H9 (cell line): ENCODE measurements around the gene IGLL1. TPM values are rescaled to one million over a fixed set of nuclear protein-coding genes. Genes with fewer than 3 reads are reported as not detected.

Source experiments
- DNase-seq: peaks from one replicate; pipeline ENCODE4 v3.0.0-alpha.2; 2017
- H2AFZ ChIP-seq: one replicate; pipeline ENCODE4 v1.6.1; 2013; ENCODE audit warnings: mild to moderate bottlenecking, low read length, control low read depth, moderate library complexity
- H2AK5ac ChIP-seq: 2 replicates; pipeline ENCODE4 v1.6.1; 2013; ENCODE audit warnings: low read length, control low read depth, mixed read lengths; ENCODE audit not compliant: insufficient read length
- H2BK120ac ChIP-seq: one replicate; pipeline ENCODE4 v1.6.1; 2013; ENCODE audit warnings: low read depth, mild to moderate bottlenecking, low read length, control low read depth, inconsistent platforms; ENCODE audit not compliant: poor library complexity, severe bottlenecking
- H2BK12ac ChIP-seq: 2 replicates; pipeline ENCODE4 v1.6.1; 2013; ENCODE audit warnings: low read length, control low read depth, mixed read lengths, low read depth; ENCODE audit not compliant: insufficient read length
- H2BK15ac ChIP-seq: 2 replicates; pipeline ENCODE4 v1.6.1; 2013; ENCODE audit warnings: low read depth, low read length, control low read depth
- H2BK20ac ChIP-seq: one replicate; pipeline ENCODE4 v1.6.1; 2013; ENCODE audit warnings: low read depth, mild to moderate bottlenecking, low read length, control low read depth, inconsistent platforms; ENCODE audit not compliant: poor library complexity, severe bottlenecking
- H2BK5ac ChIP-seq: 2 replicates; pipeline ENCODE4 v1.6.1; 2013; ENCODE audit warnings: low read length, control low read depth, mixed read lengths; ENCODE audit not compliant: insufficient read length
- H3K14ac ChIP-seq: 2 replicates; pipeline ENCODE4 v1.6.1; 2013; ENCODE audit warnings: low read length, control low read depth; ENCODE audit not compliant: insufficient read depth
- H3K18ac ChIP-seq: 2 replicates; pipeline ENCODE4 v1.6.1; 2013; ENCODE audit warnings: low read depth, mild to moderate bottlenecking, mixed read lengths, low read length, control low read depth; ENCODE audit not compliant: insufficient read length
- H3K23ac ChIP-seq: 2 replicates; pipeline ENCODE4 v1.6.1; 2013; ENCODE audit warnings: low read length, control low read depth, mixed read lengths, low read depth; ENCODE audit not compliant: insufficient read length
- H3K23me2 ChIP-seq: 2 replicates; pipeline ENCODE4 v1.6.1; 2013; ENCODE audit warnings: low read depth, mild to moderate bottlenecking, mixed read lengths, low read length, control low read depth; ENCODE audit not compliant: insufficient read length, poor library complexity, severe bottlenecking
- H3K27ac ChIP-seq: 2 replicates; pipeline ENCODE4 v1.5.1; 2013; ENCODE audit warnings: low read length, control low read depth, mixed read lengths, low read depth; ENCODE audit not compliant: insufficient read length
- H3K27me3 ChIP-seq: 2 replicates; pipeline ENCODE4 v1.6.1; 2013; ENCODE audit warnings: low read length, control low read depth, inconsistent platforms; ENCODE audit not compliant: insufficient read depth
- H3K4ac ChIP-seq: 2 replicates; pipeline ENCODE4 v1.6.1; 2013; ENCODE audit warnings: low read depth, mild to moderate bottlenecking, control low read depth, inconsistent platforms, low read length, moderate library complexity
- H3K4me1 ChIP-seq: 2 replicates; pipeline ENCODE4 v1.6.1; 2013; ENCODE audit warnings: low read length, control low read depth, inconsistent platforms; ENCODE audit not compliant: insufficient read depth
- H3K4me2 ChIP-seq: 2 replicates; pipeline ENCODE4 v1.6.1; 2013; ENCODE audit warnings: low read length, control low read depth, mixed read lengths; ENCODE audit not compliant: insufficient read length, insufficient read depth
- H3K56ac ChIP-seq: 2 replicates; pipeline ENCODE4 v1.6.1; 2013; ENCODE audit warnings: low read depth, mild to moderate bottlenecking, mixed read lengths, low read length, control low read depth; ENCODE audit not compliant: insufficient read length
- H3K79me1 ChIP-seq: 2 replicates; pipeline ENCODE4 v1.6.1; 2013; ENCODE audit warnings: low read depth, mild to moderate bottlenecking, moderate library complexity, low read length, control low read depth, inconsistent platforms; ENCODE audit not compliant: insufficient read depth, poor library complexity, severe bottlenecking
- H3K79me2 ChIP-seq: 2 replicates; pipeline ENCODE4 v1.6.1; 2013; ENCODE audit warnings: low read length, control low read depth, inconsistent platforms; ENCODE audit not compliant: insufficient read depth
- H3K9ac ChIP-seq: 2 replicates; pipeline ENCODE4 v1.6.1; 2013; ENCODE audit warnings: low read length, control low read depth, mixed read lengths; ENCODE audit not compliant: insufficient read length; ENCODE audit errors: extremely low read depth
- H3K9me3 ChIP-seq: one replicate; pipeline ENCODE4 v1.6.1; 2013; ENCODE audit warnings: low read depth, low read length, inconsistent platforms; ENCODE audit not compliant: control insufficient read depth
- H3T11ph ChIP-seq: one replicate; pipeline ENCODE4 v1.6.1; 2013; ENCODE audit warnings: mild to moderate bottlenecking, low read length, control low read depth, inconsistent platforms
- H4K20me1 ChIP-seq: one replicate; pipeline ENCODE4 v1.6.1; 2013; ENCODE audit not compliant: control insufficient read depth, insufficient read length, insufficient read depth
- H4K5ac ChIP-seq: 2 replicates; pipeline ENCODE4 v1.6.1; 2013; ENCODE audit warnings: low read depth, mild to moderate bottlenecking, mixed read lengths, low read length, control low read depth; ENCODE audit not compliant: insufficient read length
- H4K8ac ChIP-seq: replicated peaks from 2 replicates; pipeline ENCODE4 v1.6.1; 2013; ENCODE audit warnings: low read length, control low read depth, mixed read lengths, low read depth; ENCODE audit not compliant: insufficient read length
- H4K91ac ChIP-seq: 2 replicates; pipeline ENCODE4 v1.6.1; 2013; ENCODE audit warnings: low read depth, mild to moderate bottlenecking, moderate library complexity, mixed read lengths, low read length, control low read depth; ENCODE audit not compliant: insufficient read length
- H3K27ac Mint-ChIP-seq, 3 experiments: 2 replicates in 2 of 3; 3 replicates in 1 of 3; pipeline ENCODE4 v1.8.0; 2020 to 2021; ENCODE audit warnings: mixed read lengths in 3 of 3, mild to moderate bottlenecking in 1 of 3, moderate library complexity in 1 of 3
- H3K27me3 Mint-ChIP-seq: 2 replicates; pipeline ENCODE4 v1.8.0; 2021; ENCODE audit warnings: low read depth, mild to moderate bottlenecking, moderate library complexity, mixed read lengths
- H3K36me3 Mint-ChIP-seq, 3 experiments: 2 replicates in 2 of 3; 3 replicates in 1 of 3; pipeline ENCODE4 v1.8.0; 2020 to 2021; ENCODE audit warnings: low read depth in 3 of 3, mixed read lengths in 3 of 3; ENCODE audit not compliant: insufficient read depth in 1 of 3
- H3K4me1 Mint-ChIP-seq, 2 experiments: 2 replicates each; pipeline ENCODE4 v1.8.0; 2020; ENCODE audit warnings: mixed read lengths in 2 of 2
- H3K4me3 Mint-ChIP-seq, 2 experiments: 2 replicates in 1 of 2; 3 replicates in 1 of 2; pipeline ENCODE4 v1.8.0; 2020 to 2021; ENCODE audit warnings: mild to moderate bottlenecking in 2 of 2, mixed read lengths in 2 of 2, moderate library complexity in 1 of 2
- H3K9me3 Mint-ChIP-seq, 2 experiments: 2 replicates in 1 of 2; 3 replicates in 1 of 2; pipeline ENCODE4 v1.8.0; 2020; ENCODE audit warnings: mild to moderate bottlenecking in 2 of 2, mixed read lengths in 2 of 2, moderate library complexity in 1 of 2
- CTCF ChIP-seq: fragments of 200-600 bp; sonication (generic); conservative IDR thresholded peaks from 3 replicates; pipeline ENCODE4 v1.8.0; 2021; ENCODE audit warnings: antibody characterized with exemption, mild to moderate bottlenecking
- WGBS: extraction: QIAGEN DNeasy Blood & Tissue Kit; methylation state at CpG from one replicate; pipeline ENCODE4 v1.1.7; 2013; ENCODE audit warnings: missing lambda C conversion rate, low lambda C conversion rate, mixed read lengths; ENCODE audit not compliant: insufficient read length; ENCODE audit errors: extremely low coverage; 5-methylcytosine and 5-hydroxymethylcytosine counted together
- total RNA-seq: library from RNA; stranded (reverse); gene quantifications from 2 replicates; pipeline ENCODE4 v1.2.1, GENCODE V29; 2021

Gene IGLL1
- total RNA-seq, 1 experiment from 2014 or later: not detected

DNA sequence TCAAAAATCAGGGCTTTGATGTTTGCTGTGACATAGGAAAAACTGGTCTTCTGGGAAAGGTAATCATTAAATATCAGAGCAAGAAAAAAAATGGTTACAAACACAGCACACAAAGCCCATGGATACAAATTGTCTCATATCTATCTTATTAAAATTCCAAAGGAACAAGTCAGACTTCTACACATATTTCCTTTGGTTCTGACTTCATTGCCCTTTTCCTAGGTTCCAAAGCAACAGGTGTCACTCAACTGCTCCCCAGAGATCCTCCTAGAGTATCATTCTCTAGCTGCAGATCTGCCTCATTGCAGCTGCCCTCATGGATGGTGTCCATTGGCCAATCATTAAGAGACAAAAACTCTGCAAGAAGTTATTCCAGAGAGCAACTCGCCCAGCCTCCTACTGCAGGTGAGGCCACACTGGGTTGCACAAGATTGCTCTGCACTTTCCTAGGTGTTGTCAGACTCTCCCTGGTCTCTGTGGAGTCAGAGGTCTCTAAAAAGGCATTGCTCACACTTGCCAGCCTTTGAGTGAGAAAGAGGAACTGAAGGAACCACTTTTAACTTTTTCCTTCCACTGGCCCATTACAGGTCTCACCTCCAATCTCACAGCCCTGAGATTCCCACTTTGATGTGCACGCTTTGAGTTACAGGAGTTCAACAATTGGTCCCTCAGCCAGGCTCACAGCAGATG, 46.3 kb upstream of the IGLL1 start:
- no CpG with 5 or more reads among the region's 2 CpGs for whole genome bisulfite sequencing
- no peak overlapping the region for H3K23ac ChIP-seq
- no peaks in the 10 kb centered on the region for H3K79me2 ChIP-seq
- no peak overlapping the region for H4K8ac ChIP-seq
- no peak overlapping the region for H2BK15ac ChIP-seq
- no peak overlapping the region for H2BK5ac ChIP-seq
- no peak overlapping the region for H3K27ac ChIP-seq
- Mint-ChIP-seq H3K27ac (no peak overlapping the region), H3K36me3 (no peaks in the 10 kb centered on the region), H3K9me3 (no peaks in the 10 kb centered on the region), H3K27me3 (peaks cover 74% of the 10 kb centered on the region), H3K4me1 (peaks cover 6 to 10% of the 10 kb centered on the region in 2 experiments; a peak in 3 of 4 replicates), H3K4me3 (no peak overlapping the region)
- H3T11ph ChIP-seq: no peak overlapping the region
- no peak overlapping the region for H3K9ac ChIP-seq
- H2AFZ ChIP-seq: no peak overlapping the region
- no peak overlapping the region for H2AK5ac ChIP-seq
- no peak overlapping the region for H3K18ac ChIP-seq
- no peaks in the 10 kb centered on the region for H3K27me3 ChIP-seq
- H3K56ac ChIP-seq: no peak overlapping the region
- no peak for DNase-seq
- no peak overlapping the region for H2BK120ac ChIP-seq
- H3K4me2 ChIP-seq: no peak overlapping the region
- H4K91ac ChIP-seq: no peak overlapping the region
- H2BK20ac ChIP-seq: no peak overlapping the region
- no peaks in the 10 kb centered on the region for H3K4me1 ChIP-seq
- H2BK12ac ChIP-seq: no peak overlapping the region
- H3K79me1 ChIP-seq: no peaks in the 10 kb centered on the region
- no peaks in the 10 kb centered on the region for H3K23me2 ChIP-seq
- no peak overlapping the region for H3K4ac ChIP-seq
- peaks cover 2% of the 10 kb centered on the region for H4K20me1 ChIP-seq
- H3K9me3 ChIP-seq: no peaks in the 10 kb centered on the region
- no peak overlapping the region for H3K14ac ChIP-seq
- TF ChIP-seq CTCF: no peak
- no peak overlapping the region for H4K5ac ChIP-seq
